ENCODE measurements around the gene GBGT1.

The GBGT1 gene

GRCh38 chr9:133125941-133126696 lies 37.6 kb downstream of the GBGT1 start:
- no peak for DNase-seq (ENCODE audit: low read depth)

- DNase-seq (ENCODE audit: low read depth) = no peak
Observed at GRCh38 chr9:133124907-133125275, 38.8 kb downstream of the GBGT1 start.

- DNase-seq (ENCODE audit: low read depth) = no peak
Observed at GRCh38 chr9:133124123-133124906, 39.4 kb downstream of the GBGT1 start.

- DNase-seq (ENCODE audit: low read depth) = no peak
Observed at GRCh38 chr9:133122935-133123611, 40.6 kb downstream of the GBGT1 start.

GRCh38 chr9:133122605-133122934 lies 41.1 kb downstream of the GBGT1 start:
- DNase-seq (ENCODE audit: low read depth) = no peak

- DNase-seq (ENCODE audit: low read depth) = no peak
Observed at GRCh38 chr9:133121915-133122550, 41.7 kb downstream of the GBGT1 start.

- no peak for DNase-seq (ENCODE audit: low read depth)
Observed at GRCh38 chr9:133121198-133121914, 42.4 kb downstream of the GBGT1 start, which contains the start of gene RALGDS. Gene RALGDS (minus strand): TSS chr9:133121240. CDS start chr9:133121154, 86 bp downstream.

- no peak for DNase-seq (ENCODE audit: low read depth)
Observed at GRCh38 chr9:133120501-133121197, 43.1 kb downstream of the GBGT1 start.

- no peak for DNase-seq (ENCODE audit: low read depth)
Observed at GRCh38 chr9:133119846-133120500, 43.7 kb downstream of the GBGT1 start.

GRCh38 chr9:133119103-133119845 lies 44.4 kb downstream of the GBGT1 start:
- no peak for DNase-seq (ENCODE audit: low read depth)

- DNase-seq (ENCODE audit: low read depth) = no peak
Observed at GRCh38 chr9:133118568-133118967, 45.1 kb downstream of the GBGT1 start.

- DNase-seq (ENCODE audit: low read depth) = no peak
Observed at GRCh38 chr9:133118179-133118520, 45.6 kb downstream of the GBGT1 start.

- DNase-seq (ENCODE audit: low read depth) = no peak
Observed at GRCh38 chr9:133117271-133118178, 46.2 kb downstream of the GBGT1 start.

- no peak for DNase-seq (ENCODE audit: low read depth)
Observed at GRCh38 chr9:133116346-133117231, 47.1 kb downstream of the GBGT1 start.

GRCh38 chr9:133115604-133116345 lies 47.9 kb downstream of the GBGT1 start:
- no peak for DNase-seq (ENCODE audit: low read depth)

GRCh38 chr9:133114886-133115603 lies 48.7 kb downstream of the GBGT1 start:
- no peak for DNase-seq (ENCODE audit: low read depth)
